Stimulated activated CD8-positive, alpha-beta memory T cell treated with anti-CD3 and anti-CD28 coated beads, Interleukin-7, amount 100 ng/mL, for 24 hours (primary cell): ENCODE results near the gene RBPJ.

ENCODE experiments used
- DNase-seq: peaks from one replicate; pipeline ENCODE4 v3.0.0-alpha.2; 2020; ENCODE audit warnings: low read depth

The RBPJ gene

DNA sequence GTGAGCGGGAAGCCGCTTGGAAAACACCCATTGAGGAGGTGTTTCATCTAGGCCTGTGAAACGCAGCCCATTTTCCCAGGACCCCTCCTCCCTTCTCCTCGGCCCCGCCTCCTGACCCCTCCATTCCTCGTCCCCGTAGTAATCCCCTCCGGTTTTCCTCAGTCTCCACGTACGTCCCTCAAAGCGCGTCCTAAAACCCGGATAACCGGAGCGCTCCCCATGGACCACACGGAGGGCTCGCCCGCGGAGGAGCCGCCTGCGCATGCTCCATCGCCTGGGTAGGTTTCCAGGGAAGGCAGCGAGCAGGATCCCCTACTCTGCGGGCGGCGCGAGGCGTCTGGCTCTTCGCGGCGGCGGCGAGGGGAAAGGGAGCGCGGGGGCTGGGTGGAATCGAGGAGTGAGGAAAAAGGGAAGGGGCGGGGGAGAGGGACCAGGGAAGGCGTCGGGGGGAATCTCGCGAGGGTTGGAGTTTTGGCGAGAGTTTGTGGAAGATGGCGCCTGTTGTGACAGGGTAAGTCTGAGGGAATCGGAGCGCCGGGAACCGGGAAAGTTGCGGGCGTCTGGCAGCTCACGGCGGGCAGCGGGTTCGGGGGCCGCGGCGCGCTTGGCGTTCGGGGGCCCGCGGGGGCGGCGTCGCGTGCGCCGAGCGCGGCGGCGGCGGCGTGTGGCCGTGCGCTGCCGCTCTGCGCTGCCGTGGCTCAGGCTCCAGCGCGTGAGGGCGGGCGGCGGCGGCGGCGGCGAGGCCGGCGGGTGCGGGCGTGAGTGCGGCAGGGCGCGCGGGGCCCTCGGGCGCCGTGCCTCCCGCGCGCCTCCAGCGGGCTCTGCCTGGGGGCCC is at the start of gene RBPJ:
TSS of gene RBPJ (plus strand) at position 477 of the 835 bp plus-strand sequence. CDS start at position 492, 15 bp downstream.
- peak; percentile 63 for DNase-seq

DNA sequence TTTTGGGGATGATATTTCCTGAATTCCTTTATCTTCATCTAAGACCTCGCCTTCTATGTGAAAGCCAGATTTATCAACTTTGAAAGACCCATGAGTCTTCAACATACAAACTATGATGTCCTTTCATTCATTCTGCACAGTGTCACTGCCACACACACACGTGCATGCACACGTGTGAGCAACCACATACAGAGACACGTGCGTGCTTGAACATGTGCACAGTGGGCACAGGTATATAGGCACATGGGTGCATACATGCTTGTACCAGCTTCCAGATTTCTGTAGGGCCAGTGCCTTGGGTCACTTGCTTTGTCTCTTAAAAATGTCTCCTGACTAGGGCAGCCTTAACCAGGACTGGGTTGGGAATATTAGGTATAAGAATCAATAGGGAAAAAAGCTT is 49.1 kb upstream of the RBPJ start:
- DNase-seq, result no peak

DNA sequence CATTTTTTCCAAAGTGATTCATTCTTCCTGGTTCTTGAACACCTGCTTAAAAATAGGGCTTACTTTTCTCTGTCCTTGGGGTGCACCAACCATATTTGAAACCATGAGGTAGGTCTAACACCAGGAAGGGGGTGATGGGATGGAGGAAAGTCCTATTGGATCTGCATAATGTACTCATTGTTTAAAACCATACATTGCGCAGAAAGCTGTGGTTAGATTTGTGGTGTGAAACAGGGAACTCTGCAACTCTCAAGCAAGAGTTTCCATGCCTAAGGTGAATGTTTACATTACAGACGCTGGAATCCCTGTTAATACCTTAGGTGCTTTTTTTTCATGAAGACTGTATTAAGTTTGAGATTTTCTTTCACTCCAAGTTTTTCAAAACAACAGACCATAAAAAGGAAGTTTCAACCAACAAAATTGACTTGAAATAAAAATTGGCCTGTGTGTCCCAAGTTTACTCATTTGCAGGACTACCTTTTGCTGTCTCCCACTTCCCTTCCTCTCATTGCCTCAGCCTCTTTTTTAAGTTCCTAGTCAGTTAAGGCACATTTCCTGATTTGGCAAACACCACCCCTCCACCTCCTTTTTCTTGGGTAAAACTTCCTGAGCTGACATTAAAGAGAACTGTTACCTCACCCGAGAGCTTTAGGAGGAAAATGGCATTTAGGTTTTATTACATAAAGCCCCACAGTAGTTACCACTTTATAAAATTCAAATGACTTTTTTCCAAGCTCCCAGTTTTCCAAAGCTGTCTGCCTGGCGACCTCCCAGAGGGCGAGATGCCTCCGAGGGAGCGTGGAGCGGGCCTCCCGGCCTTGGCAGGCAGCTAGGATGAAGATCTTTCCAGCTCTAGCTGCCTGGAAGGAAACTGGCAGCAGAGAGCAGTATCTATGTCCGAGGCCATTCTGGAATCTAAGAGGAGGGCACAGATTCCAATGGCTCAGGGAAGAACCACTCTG is 47.9 kb upstream of the RBPJ start:
- DNase-seq, result no peak

- no peak for DNase-seq
Observed at GRCh38 chr4:26273616-26273980, 47.2 kb upstream of the RBPJ start.

DNA sequence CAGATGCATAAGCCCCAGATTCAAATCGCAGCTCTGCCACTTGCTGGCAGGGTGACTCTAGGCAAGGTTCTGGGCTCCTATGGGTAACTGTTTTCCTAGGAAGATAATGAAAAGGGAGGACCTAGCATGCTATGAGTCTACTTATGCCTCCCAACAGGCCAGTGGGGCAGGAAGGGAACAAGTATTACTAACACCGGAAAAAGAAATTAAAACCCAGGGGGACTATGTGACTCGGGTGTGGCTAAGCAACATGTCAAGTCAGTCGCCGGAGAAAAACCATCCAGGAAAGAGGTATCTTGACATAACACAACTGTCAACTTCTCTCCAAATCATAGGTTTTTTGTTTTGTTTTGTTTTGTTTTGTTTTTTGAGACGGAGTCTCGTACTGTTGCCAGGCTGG is 45.5 kb upstream of the RBPJ start:
- DNase-seq, result no peak

GRCh38 chr4:26279446-26279845 is 41.4 kb upstream of the RBPJ start:
- no peak for DNase-seq

DNA sequence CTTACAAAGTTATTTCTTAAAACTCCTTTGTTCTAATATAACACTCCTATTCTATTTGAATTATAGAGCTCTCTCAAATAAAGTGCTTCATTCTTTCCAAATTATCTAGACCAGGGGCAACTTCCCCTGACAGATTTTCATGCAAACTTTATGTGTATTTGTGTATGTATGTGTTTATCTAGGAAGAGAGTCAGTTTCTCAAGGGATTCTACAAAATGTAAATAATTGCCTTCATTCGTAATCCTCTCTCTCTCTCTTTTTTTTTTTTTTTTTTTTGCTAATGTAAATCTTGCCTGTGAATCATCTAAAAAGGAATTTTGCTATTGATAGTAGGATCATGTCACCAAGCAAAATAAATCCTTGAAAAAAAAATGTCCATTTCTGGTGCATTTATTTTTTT is 38.9 kb upstream of the RBPJ start:
- no peak for DNase-seq

- DNase-seq, result no peak
Observed at GRCh38 chr4:26284536-26284935, 36.3 kb upstream of the RBPJ start.

DNA sequence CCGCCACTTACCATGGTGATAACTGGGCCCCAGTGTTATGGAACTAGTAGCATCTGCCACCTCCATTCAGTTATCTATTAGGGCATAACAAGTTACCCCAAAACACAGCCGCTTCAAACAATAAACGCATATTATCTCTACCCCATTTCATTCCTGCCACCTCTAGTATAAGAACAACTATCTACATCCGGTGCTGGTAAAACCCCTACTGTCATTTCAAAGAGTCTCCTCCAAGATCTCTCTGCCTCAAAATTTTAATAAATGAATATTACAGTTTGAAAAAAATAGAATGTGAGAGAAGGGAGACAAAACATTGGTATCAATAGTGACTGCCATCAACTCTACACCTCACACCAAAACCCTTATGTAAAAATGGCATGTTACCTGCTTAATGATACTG is 35.5 kb upstream of the RBPJ start:
- DNase-seq, result no peak

- DNase-seq, result no peak
Observed at GRCh38 chr4:26287756-26288155, 33.1 kb upstream of the RBPJ start.

DNA sequence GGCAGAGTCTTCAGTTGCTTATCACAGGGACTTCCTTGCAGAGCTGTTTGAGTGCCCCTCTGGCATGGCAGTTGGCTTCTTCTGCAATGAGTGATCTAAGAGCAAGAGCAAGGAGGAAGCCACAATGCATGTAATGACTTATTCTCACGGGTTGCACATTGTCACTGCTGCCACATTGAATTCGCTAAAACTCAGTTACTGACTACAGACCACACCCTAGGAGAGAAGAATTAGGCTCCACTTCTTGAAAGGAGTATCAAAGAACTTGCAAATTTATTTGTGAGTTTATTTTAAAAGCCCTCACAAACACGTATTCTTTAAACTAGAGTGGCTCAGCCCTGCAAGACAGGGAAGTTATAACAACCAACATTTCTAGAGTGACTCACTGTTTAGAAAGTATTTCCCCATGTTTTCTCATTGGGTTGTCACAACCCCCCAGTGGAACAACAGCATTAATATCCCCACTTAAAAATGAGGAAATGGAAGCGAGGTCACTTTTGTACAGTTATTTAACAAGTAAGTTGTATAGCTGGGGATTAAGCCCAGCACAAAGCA is 32.4 kb upstream of the RBPJ start:
- no peak for DNase-seq

- no peak for DNase-seq
Observed at GRCh38 chr4:26289401-26289800, 31.4 kb upstream of the RBPJ start.

- no peak for DNase-seq
Observed at GRCh38 chr4:26290321-26290720, 30.5 kb upstream of the RBPJ start.

DNA sequence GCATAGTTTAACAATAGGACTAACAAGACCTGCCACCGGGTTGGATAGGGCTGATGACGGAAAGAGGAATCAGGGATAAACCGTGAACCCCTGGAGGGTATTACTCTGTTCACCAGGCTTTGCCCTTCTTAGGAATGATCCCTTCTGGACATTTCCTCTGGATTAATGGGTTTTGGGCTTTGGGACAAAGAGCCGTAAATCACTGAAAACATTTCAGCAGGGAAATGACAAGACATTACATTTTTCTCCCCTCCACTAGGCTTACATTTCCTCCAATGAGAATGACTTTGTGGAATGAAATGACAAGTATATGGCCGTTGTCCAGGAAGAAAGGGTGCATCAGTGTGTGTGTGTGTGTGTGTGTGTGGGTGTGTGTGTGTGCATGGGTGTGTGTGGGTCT is 25.9 kb upstream of the RBPJ start:
- DNase-seq, result no peak

DNA sequence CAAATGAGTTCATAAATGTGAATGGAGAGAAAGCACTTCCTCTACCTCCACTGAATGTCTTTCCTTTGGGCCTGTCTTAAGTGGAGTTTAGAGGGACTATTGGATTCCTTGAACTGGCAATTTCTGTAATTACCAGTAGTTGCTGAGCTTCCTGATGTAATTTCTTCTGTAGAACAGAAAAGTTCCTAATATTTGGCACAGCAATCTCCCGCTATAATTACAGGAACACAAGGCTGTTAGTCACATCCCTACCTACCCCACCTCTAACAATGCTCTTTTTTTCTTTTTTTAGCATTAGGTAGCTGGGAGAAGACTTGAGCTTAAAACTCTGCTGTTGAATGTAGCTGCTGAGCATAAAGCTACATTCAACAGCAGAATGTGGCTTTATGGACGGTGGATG is 24.8 kb upstream of the RBPJ start:
- no peak for DNase-seq

DNA sequence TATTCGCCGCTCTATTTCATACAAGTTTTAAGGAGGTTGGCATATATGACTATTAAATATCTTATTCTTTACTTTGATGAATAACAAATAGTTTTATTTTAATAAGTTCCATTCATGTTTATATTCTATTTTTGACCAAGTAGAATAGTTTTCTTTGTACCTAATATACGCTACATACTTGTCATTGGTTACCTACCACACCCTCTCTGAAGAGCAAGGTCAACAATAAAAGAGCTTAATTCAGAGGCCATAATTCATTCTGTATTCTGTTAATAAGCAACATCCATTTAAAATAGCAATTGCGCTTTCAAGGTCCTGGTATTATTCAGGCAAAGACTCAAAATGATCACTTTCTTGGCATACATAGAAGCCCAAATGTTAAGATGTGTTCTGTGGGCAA is 24.3 kb upstream of the RBPJ start:
- no peak for DNase-seq

GRCh38 chr4:26297219-26297618 is 23.6 kb upstream of the RBPJ start:
- no peak for DNase-seq

DNA sequence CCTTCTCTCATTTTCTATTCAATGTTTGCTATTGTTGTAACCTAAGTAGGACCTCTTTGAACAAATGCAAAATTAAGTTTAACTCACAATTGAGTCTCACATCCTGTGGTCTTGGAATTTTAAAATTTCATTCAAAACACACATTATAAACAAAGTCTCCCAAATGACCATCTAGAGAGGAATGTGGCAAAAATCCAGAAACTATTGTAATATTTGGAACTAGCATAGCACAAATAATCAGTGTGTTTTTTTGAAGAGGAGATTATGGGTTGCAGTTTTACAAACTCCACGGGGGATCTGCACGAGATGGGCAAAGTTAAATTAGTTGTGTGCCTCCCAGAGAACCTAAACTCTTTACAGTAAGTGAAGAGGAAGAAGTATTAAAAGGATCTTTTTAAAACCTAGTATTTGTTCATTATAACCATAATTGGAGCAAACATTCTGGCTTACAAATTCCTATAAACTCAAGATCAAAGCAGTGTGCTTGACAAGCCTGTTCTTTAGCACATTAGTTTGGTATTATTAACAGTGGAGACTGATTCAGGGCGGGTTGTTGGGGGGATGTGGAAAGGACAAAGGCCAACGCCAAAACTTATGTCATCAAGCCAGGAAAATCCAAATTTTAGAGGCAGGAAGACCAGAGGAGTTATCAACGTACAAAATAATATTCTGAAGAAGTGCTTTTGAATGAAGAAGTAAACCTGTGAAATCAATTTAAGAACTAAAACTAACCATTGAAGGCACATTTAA is 22.4 kb upstream of the RBPJ start:
- no peak for DNase-seq

DNA sequence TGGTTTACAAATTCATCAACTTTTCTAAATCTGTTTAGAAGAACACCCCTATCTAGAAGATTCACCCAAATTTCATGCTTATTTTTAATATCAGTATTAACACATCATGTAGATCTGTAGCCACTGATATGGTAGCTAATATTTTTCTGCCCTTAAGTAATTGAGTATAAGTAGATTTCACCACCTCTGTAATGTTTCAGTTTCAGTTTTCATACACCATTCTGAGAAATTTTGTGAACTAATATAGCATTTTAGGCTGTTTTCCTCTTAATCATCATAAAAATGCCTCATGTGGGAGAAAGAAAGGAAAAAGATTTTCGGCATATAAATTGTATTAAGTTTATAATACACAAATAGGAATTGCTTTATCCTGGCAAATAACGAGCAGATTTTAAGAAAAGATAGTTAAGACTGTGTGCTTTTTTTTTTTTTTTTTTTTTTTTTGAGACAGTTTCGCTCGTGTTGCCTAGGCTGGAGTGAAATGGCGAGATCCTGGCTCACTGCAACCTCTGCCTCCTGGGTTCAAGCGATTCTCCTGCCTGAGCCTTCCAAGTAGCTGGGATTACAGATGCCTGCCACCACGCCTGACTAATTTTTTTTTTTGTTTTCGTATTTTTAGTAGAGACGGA is 21.4 kb upstream of the RBPJ start:
- no peak for DNase-seq

- DNase-seq, result no peak
Observed at GRCh38 chr4:26300314-26301307, 20.2 kb upstream of the RBPJ start.
